CD14-positive monocyte (primary cell): Measurements from ENCODE around the gene ANP32B. TPM values are rescaled to one million over a fixed set of nuclear protein-coding genes. Genes with fewer than 3 reads are reported as not detected.

ENCODE experiments used
- DNase-seq, 3 donors: peaks; one replicate each; pipeline ENCODE4 v3.0.0-alpha.2; 2011 to 2022
- H2AFZ ChIP-seq: 2 replicates; pipeline ENCODE4 v1.6.0; 2012; ENCODE audit warnings: mild to moderate bottlenecking, low read depth, low read length, inconsistent platforms; ENCODE audit not compliant: insufficient read depth, poor library complexity, severe bottlenecking
- H3K27ac ChIP-seq, 2 donors: 1 replicate in 1 of 2; 2 replicates in 1 of 2; pipeline ENCODE4 v1.5.1; 2012 to 2013; ENCODE audit warnings: low read length in 2 of 2, control low read depth in 1 of 2, inconsistent platforms in 1 of 2, low read depth in 1 of 2, mild to moderate bottlenecking in 1 of 2
- H3K27me3 ChIP-seq, 2 donors: one replicate each; pipeline versions ENCODE4 v1.6.0 to v1.6.1; 2011 to 2013; ENCODE audit warnings: low read length in 2 of 2; ENCODE audit not compliant: control insufficient read depth in 2 of 2, insufficient read depth in 2 of 2
- H3K36me3 ChIP-seq, 2 donors: replicated peaks in 1 of 2; 1 replicate in 1 of 2; 2 replicates in 1 of 2; pipeline versions ENCODE4 v1.5.1 to v1.6.1; 2012 to 2013; ENCODE audit warnings: low read length in 2 of 2, control low read depth in 1 of 2, inconsistent platforms in 1 of 2, mild to moderate bottlenecking in 1 of 2; ENCODE audit not compliant: insufficient read depth in 2 of 2, control insufficient read depth in 1 of 2
- H3K4me1 ChIP-seq, 2 donors: 1 replicate in 1 of 2; 2 replicates in 1 of 2; pipeline versions ENCODE4 v1.5.1 to v1.6.1; 2012 to 2013; ENCODE audit warnings: low read length in 2 of 2, control low read depth in 1 of 2, inconsistent platforms in 1 of 2, mild to moderate bottlenecking in 1 of 2, moderate library complexity in 1 of 2; ENCODE audit not compliant: insufficient read depth in 2 of 2, control insufficient read depth in 1 of 2
- H3K4me2 ChIP-seq: replicated peaks from 2 replicates; pipeline ENCODE3; 2012; ENCODE audit warnings: low read length, moderate library complexity, mild to moderate bottlenecking; ENCODE audit not compliant: poor library complexity, severe bottlenecking; ENCODE audit errors: extremely low read depth
- H3K4me3 ChIP-seq, 3 experiments: fragments of 200-600 bp in 1 of 3; sonication (generic) in 1 of 3; replicated peaks in 1 of 3; 1 replicate in 2 of 3; 2 replicates in 1 of 3; pipeline ENCODE4 v1.5.1; 2011 to 2013; ENCODE audit warnings: low read length in 3 of 3, mild to moderate bottlenecking in 3 of 3, control low read depth in 2 of 3, low read depth in 2 of 3, inconsistent platforms in 1 of 3, moderate library complexity in 1 of 3
- H3K79me2 ChIP-seq: 2 replicates; pipeline ENCODE4 v1.6.0; 2012; ENCODE audit warnings: mild to moderate bottlenecking, control low read depth, inconsistent platforms, low read length, moderate library complexity; ENCODE audit not compliant: insufficient read depth
- H3K9ac ChIP-seq: 2 replicates; pipeline ENCODE4 v1.6.0; 2017; ENCODE audit warnings: low read length, mild to moderate bottlenecking; ENCODE audit not compliant: insufficient read depth, poor library complexity, severe bottlenecking
- H3K9me3 ChIP-seq, 2 donors: replicated peaks in 1 of 2; 1 replicate in 1 of 2; 2 replicates in 1 of 2; pipeline versions ENCODE4 v1.5.1 to v1.6.1; 2012 to 2013; ENCODE audit warnings: low read length in 2 of 2, control low read depth in 1 of 2; ENCODE audit not compliant: control insufficient read depth in 1 of 2, insufficient read depth in 1 of 2
- H4K20me1 ChIP-seq: 2 replicates; pipeline ENCODE4 v1.6.0; 2012; ENCODE audit warnings: mild to moderate bottlenecking, low read length, control low read depth, moderate library complexity; ENCODE audit not compliant: insufficient read depth
- H3K27ac Mint-ChIP-seq, 7 donors: one replicate each; pipeline ENCODE4 v1.8.0; 2020; ENCODE audit warnings: mild to moderate bottlenecking in 7 of 7, mixed read lengths in 7 of 7, moderate library complexity in 6 of 7, inconsistent platforms in 2 of 7
- H3K27me3 Mint-ChIP-seq, 3 donors: one replicate each; pipeline ENCODE4 v1.8.0; 2021 to 2022; ENCODE audit warnings: low read depth in 3 of 3, mild to moderate bottlenecking in 3 of 3, mixed read lengths in 3 of 3, moderate library complexity in 3 of 3, inconsistent platforms in 1 of 3
- H3K36me3 Mint-ChIP-seq, 2 donors: one replicate each; pipeline ENCODE4 v1.8.0; 2020; ENCODE audit warnings: mixed read lengths in 2 of 2, inconsistent platforms in 1 of 2, mild to moderate bottlenecking in 1 of 2
- H3K4me1 Mint-ChIP-seq: one replicate; pipeline ENCODE4 v1.8.0; 2020; ENCODE audit warnings: mild to moderate bottlenecking, mixed read lengths
- H3K4me3 Mint-ChIP-seq, 2 donors: one replicate each; pipeline ENCODE4 v1.8.0; 2020; ENCODE audit warnings: mild to moderate bottlenecking in 2 of 2, mixed read lengths in 2 of 2, moderate library complexity in 1 of 2
- H3K9me3 Mint-ChIP-seq, 7 donors: one replicate each; pipeline ENCODE4 v1.8.0; 2020 to 2022; ENCODE audit warnings: mixed read lengths in 7 of 7, mild to moderate bottlenecking in 6 of 7, moderate library complexity in 6 of 7, inconsistent platforms in 2 of 7
- CTCF ChIP-seq: fragments of 200-600 bp; IDR thresholded peaks from one replicate; pipeline ENCODE4 v1.8.0; 2022; ENCODE audit warnings: antibody characterized with exemption, mild to moderate bottlenecking
- WGBS: methylation state at CpG from one replicate; pipeline ENCODE4 v1.1.5; 2013; ENCODE audit warnings: missing lambda C conversion rate; ENCODE audit not compliant: insufficient coverage; 5-methylcytosine and 5-hydroxymethylcytosine counted together
- intact Hi-C, 2 donors: fragments of 100-400 bp; cut with micrococcal nuclease; formaldehyde crosslinking; loops; one replicate each; pipeline versions ENCODE4 v1.15.0 to v1.15.1; 2023
- polyA plus RNA-seq, 3 donors: library from polyadenylated mRNA; depleted of rRNA in 1 of 3; unstranded in 2 of 3; stranded (reverse) in 1 of 3; fragments of 300-500 nt in 2 of 3; fragments of >200 nt in 1 of 3; fragmentation: Illumina TruSeq in 2 of 3; gene quantifications; 1 replicate in 2 of 3; 2 replicates in 1 of 3; pipeline ENCODE4 v1.2.3, GENCODE V29; 2012 to 2021

The ANP32B gene
- polyA plus RNA-seq, 3 donors, result 29.7 to 40.7 (median 30.8) TPM

GRCh38 chr9:98049288-98050072 lies 66.3 kb downstream of the ANP32B start:
- Histone ChIP-seq H3K36me3 (peaks cover 0 to 8% of the 10 kb centered on the region in 2 donors), H3K27ac (no peak overlapping the region), H2AFZ (no peak overlapping the region), H3K4me2 (no peak overlapping the region), H3K79me2 (peaks cover 52% of the 10 kb centered on the region), H3K9me3 (no peaks in the 10 kb centered on the region), H3K4me1 (peaks cover 21 to 33% of the 10 kb centered on the region in 2 donors), H3K4me3 (no peak overlapping the region), H3K9ac (no peak overlapping the region), H3K27me3 (no peaks in the 10 kb centered on the region), H4K20me1 (no peaks in the 10 kb centered on the region)
- no peak overlapping the region for H3K4me3 Mint-ChIP-seq
- H3K9me3 Mint-ChIP-seq, result peaks cover 0 to 8% (median 0%) of the 10 kb centered on the region in 7 donors
- no peak for TF ChIP-seq CTCF
- WGBS, result 13% methylated on average over 1 of the region's 1 CpG
- peaks cover 4 to 8% of the 10 kb centered on the region in 2 donors for H3K36me3 Mint-ChIP-seq
- H3K27ac Mint-ChIP-seq, result peak overlapping the region in 1 of 7 donors; percentile 32
- H3K4me1 Mint-ChIP-seq, result peaks cover 35% of the 10 kb centered on the region
- H3K27me3 Mint-ChIP-seq, result peaks cover 0 to 3% (median 0%) of the 10 kb centered on the region in 3 donors
- intact Hi-C loops, result loop anchor here in 1 of 2 donors (10.0 kb wide), 1 partner anchor 65 kb away; the partner anchor contains the start of gene ANP32B
- no peak for DNase-seq

GRCh38 chr9:98050351-98050750 lies 67.2 kb downstream of the ANP32B start:
- peaks cover 29% of the 10 kb centered on the region for H3K4me1 Mint-ChIP-seq
- H3K4me1 ChIP-seq, result peaks cover 13 to 25% of the 10 kb centered on the region in 2 donors
- peaks cover 0 to 3% (median 0%) of the 10 kb centered on the region in 3 donors for H3K27me3 Mint-ChIP-seq

More at GRCh38 chr9:98050351-98050750, 67.2 kb downstream of the ANP32B start:
- H3K9ac ChIP-seq, result no peak overlapping the region
- no peak overlapping the region for H3K4me3 ChIP-seq
- peaks cover 52% of the 10 kb centered on the region for H3K79me2 ChIP-seq
- H3K27me3 ChIP-seq, result no peaks in the 10 kb centered on the region
- DNase-seq, result no peak
- 67% methylated on average over 1 of the region's 4 CpGs for WGBS
- no peak overlapping the region for H3K27ac ChIP-seq
- peaks cover 0 to 8% of the 10 kb centered on the region in 2 donors for H3K36me3 ChIP-seq
- TF ChIP-seq CTCF, result no peak
- H2AFZ ChIP-seq, result no peak overlapping the region
- H3K4me3 Mint-ChIP-seq, result no peak overlapping the region
- no peaks in the 10 kb centered on the region for H4K20me1 ChIP-seq
- intact Hi-C loops, result loop anchor here in 1 of 2 donors (10.0 kb wide), 1 partner anchor 66 kb away; the partner anchor contains the start of gene ANP32B
- no peak overlapping the region for H3K27ac Mint-ChIP-seq
- H3K4me2 ChIP-seq, result no peak overlapping the region
- H3K9me3 ChIP-seq, result no peaks in the 10 kb centered on the region
- peaks cover 4 to 8% of the 10 kb centered on the region in 2 donors for H3K36me3 Mint-ChIP-seq
- peaks cover 0 to 2% (median 0%) of the 10 kb centered on the region in 7 donors for H3K9me3 Mint-ChIP-seq
